Measurements from ENCODE around the gene SMARCD2.

The SMARCD2 gene

GRCh38 chr17:63831505-63831904 is 11.0 kb downstream of the SMARCD2 start:
- no peak for DNase-seq

- no peak for DNase-seq
These were observed 11.5 kb downstream of the SMARCD2 start for GRCh38 chr17:63830904-63831491.

- DNase-seq, result no peak
These were observed 12.2 kb downstream of the SMARCD2 start for GRCh38 chr17:63830278-63830677.

GRCh38 chr17:63828936-63829335 is 13.5 kb downstream of the SMARCD2 start:
- DNase-seq, result no peak

- DNase-seq, result no peak
These were observed 14.7 kb downstream of the SMARCD2 start for GRCh38 chr17:63827801-63828221.

- peak; percentile 91 to 93 for DNase-seq
These were observed 15.3 kb downstream of the SMARCD2 start, which contains the start of the genes FTSJ3 and PSMC5 for GRCh38 chr17:63827002-63827800. Gene FTSJ3 (minus strand): TSS chr17:63827663. CDS start chr17:63826902, 761 bp downstream. Gene PSMC5 (plus strand): TSS chr17:63827431. CDS start chr17:63827491, 60 bp downstream.

GRCh38 chr17:63826468-63827001 is 15.9 kb downstream of the SMARCD2 start:
- DNase-seq, result no peak

GRCh38 chr17:63824362-63824761 is 18.1 kb downstream of the SMARCD2 start:
- DNase-seq, result no peak

- no peak for DNase-seq
These were observed 18.7 kb downstream of the SMARCD2 start for GRCh38 chr17:63823659-63824331.

GRCh38 chr17:63822537-63822936 is 19.9 kb downstream of the SMARCD2 start:
- no peak for DNase-seq

GRCh38 chr17:63821804-63822203 is 20.7 kb downstream of the SMARCD2 start:
- no peak for DNase-seq

- DNase-seq, result no peak
These were observed 21.4 kb downstream of the SMARCD2 start for GRCh38 chr17:63820963-63821561.

GRCh38 chr17:63819585-63820537 is 22.6 kb downstream of the SMARCD2 start:
- DNase-seq, result no peak

- DNase-seq, result no peak
These were observed 23.4 kb downstream of the SMARCD2 start for GRCh38 chr17:63819131-63819530.

GRCh38 chr17:63817736-63818385 is 24.6 kb downstream of the SMARCD2 start:
- DNase-seq, result no peak

- DNase-seq, result no peak
These were observed 25.8 kb downstream of the SMARCD2 start for GRCh38 chr17:63816669-63817068.

GRCh38 chr17:63816123-63816522 is 26.4 kb downstream of the SMARCD2 start:
- DNase-seq, result no peak

- DNase-seq, result no peak
These were observed 32.5 kb downstream of the SMARCD2 start for GRCh38 chr17:63809970-63810369.

GRCh38 chr17:63805591-63805990 is 36.9 kb downstream of the SMARCD2 start:
- no peak for DNase-seq

GRCh38 chr17:63804328-63804727 is 38.2 kb downstream of the SMARCD2 start:
- no peak for DNase-seq

- no peak for DNase-seq
These were observed 41.7 kb downstream of the SMARCD2 start for GRCh38 chr17:63800783-63801182.

All from NCI-H446 (cell line).